Right ventricle myocardium superior (tissue), 1 donor: Measurements from ENCODE around the gene DNAH8. TPM values are rescaled to one million over a fixed set of nuclear protein-coding genes. Genes with fewer than 3 reads are reported as not detected.

Source experiments
- ATAC-seq: fragments of 200-7000 bp; cut with Tn5 transposase; one replicate; pipeline ENCODE4 v1.9.1; 2020; ENCODE audit warnings: mild to moderate bottlenecking; ENCODE audit not compliant: poor library complexity
- DNase-seq: peaks from one replicate; pipeline ENCODE4 v3.0.0-alpha.2; 2020
- intact Hi-C: fragments of 100-400 bp; cut with DNase I; formaldehyde crosslinking; loops from one replicate; pipeline ENCODE4 v1.11.2; 2022
- total RNA-seq: library from RNA; stranded (reverse); fragmentation: NEBNext Ultra II Directional; extraction: Animal tissue kit (Norgen Biotek cat#: 25700); gene quantifications from one replicate; pipeline ENCODE4 v1.2.1, GENCODE V29; 2021
- donor health status: DM: no; HTN: yes; CAD: no; lungs with severe emphysema.

Gene DNAH8
- total RNA-seq, 1 donor from 2014 or later = 0.03 TPM

GRCh38 chr6:38730140-38730862 is 15.2 kb downstream of the DNAH8 start:
- DNase-seq (no peak), ATAC-seq (no peak)
- intact Hi-C loops = no loop called here

- intact Hi-C loops = no loop called here
- no peak for ATAC-seq
- no peak for DNase-seq
Observed at GRCh38 chr6:38736951-38737350, 21.8 kb downstream of the DNAH8 start.

- DNase-seq (no peak), ATAC-seq (no peak)
- intact Hi-C loops = no loop called here
Observed at GRCh38 chr6:38738261-38738660, 23.1 kb downstream of the DNAH8 start.

GRCh38 chr6:38739532-38739931 is 24.4 kb downstream of the DNAH8 start:
- intact Hi-C loops = no loop called here
- no peak for DNase-seq
- ATAC-seq = no peak

- intact Hi-C loops = no loop called here
- no peak for DNase-seq
- ATAC-seq = no peak
Observed at GRCh38 chr6:38749473-38749872, 34.4 kb downstream of the DNAH8 start.

GRCh38 chr6:38750968-38751615 is 36.0 kb downstream of the DNAH8 start:
- intact Hi-C loops = no loop called here
- no peak for DNase-seq
- ATAC-seq = no peak

- ATAC-seq (no peak), DNase-seq (no peak)
- intact Hi-C loops = no loop called here
Observed at GRCh38 chr6:38753707-38754106, 38.6 kb downstream of the DNAH8 start.

- no peak for DNase-seq
- ATAC-seq = no peak
- intact Hi-C loops = no loop called here
Observed at GRCh38 chr6:38755207-38755606, 40.1 kb downstream of the DNAH8 start.

- no peak for DNase-seq
- no peak for ATAC-seq
- intact Hi-C loops = no loop called here
Observed at GRCh38 chr6:38755874-38756273, 40.8 kb downstream of the DNAH8 start.

- ATAC-seq (no peak), DNase-seq (no peak)
- intact Hi-C loops = no loop called here
Observed at GRCh38 chr6:38760097-38760496, 45.0 kb downstream of the DNAH8 start.

GRCh38 chr6:38762848-38763247 is 47.7 kb downstream of the DNAH8 start:
- intact Hi-C loops = no loop called here
- DNase-seq (no peak), ATAC-seq (no peak)

GRCh38 chr6:38767560-38767959 is 52.4 kb downstream of the DNAH8 start:
- ATAC-seq (no peak), DNase-seq (no peak)
- intact Hi-C loops = no loop called here

GRCh38 chr6:38773338-38773737 is 58.2 kb downstream of the DNAH8 start:
- no peak for DNase-seq
- no peak for ATAC-seq
- intact Hi-C loops = no loop called here

- no peak for DNase-seq
- ATAC-seq = no peak
- intact Hi-C loops = no loop called here
Observed at GRCh38 chr6:38774929-38775707, 60.0 kb downstream of the DNAH8 start.

- DNase-seq (no peak), ATAC-seq (no peak)
- intact Hi-C loops = no loop called here
Observed at GRCh38 chr6:38775870-38776269, 60.8 kb downstream of the DNAH8 start.

GRCh38 chr6:38776515-38776914 is 61.4 kb downstream of the DNAH8 start:
- DNase-seq (no peak), ATAC-seq (no peak)
- intact Hi-C loops = no loop called here

GRCh38 chr6:38779310-38780062 is 64.4 kb downstream of the DNAH8 start:
- DNase-seq (no peak), ATAC-seq (no peak)
- intact Hi-C loops = no loop called here

GRCh38 chr6:38782616-38783015 is 67.5 kb downstream of the DNAH8 start:
- intact Hi-C loops = no loop called here
- DNase-seq (no peak), ATAC-seq (no peak)
